Measurements from ENCODE around the gene COA4. TPM values are rescaled to one million over a fixed set of nuclear protein-coding genes. Genes with fewer than 3 reads are reported as not detected.

The COA4 gene
- total RNA-seq, 1 donor from 2014 or later: 79.8 TPM

DNA sequence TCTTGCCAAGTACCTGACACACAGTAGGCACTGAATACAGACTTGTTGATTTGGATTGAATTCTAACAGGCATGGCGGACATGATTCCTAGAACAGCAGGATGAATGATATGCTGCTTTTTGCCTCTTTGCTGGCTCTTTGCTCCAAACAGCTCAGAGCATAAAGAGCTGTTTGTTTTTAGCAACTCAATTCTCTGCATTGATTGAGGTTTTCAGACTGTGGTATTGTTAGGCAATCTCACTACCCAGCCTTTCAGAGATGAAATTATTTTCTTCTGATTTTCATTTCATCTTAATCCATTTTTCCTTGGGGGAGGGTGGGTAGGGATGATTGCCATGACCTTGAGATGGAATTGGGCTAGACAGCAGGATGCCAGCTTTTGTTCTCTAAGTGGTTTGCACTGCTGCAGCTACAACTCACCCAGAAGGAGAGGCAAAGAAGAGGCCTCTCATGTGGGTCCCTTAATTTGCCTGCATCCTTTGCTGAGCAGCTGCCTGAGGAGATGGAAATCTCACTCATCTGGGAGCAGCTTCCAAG, 20.5 kb downstream of the COA4 start:
- CTCF ChIA-PET: no interaction called here
- Mint-ChIP-seq H3K4me1 (no peaks in the 10 kb centered on the region), H3K36me3 (ENCODE audit: low read depth) (peaks cover 45% of the 10 kb centered on the region)

GRCh38 chr11:73854680-73855079, 22.0 kb downstream of the COA4 start:
- POLR2A ChIA-PET: no interaction called here
- no peak for DNase-seq
- no peak overlapping the region for H3K4me3 Mint-ChIP-seq
- no peaks in the 10 kb centered on the region for H3K4me1 Mint-ChIP-seq
- CTCF ChIA-PET: no interaction called here
- no peaks in the 10 kb centered on the region for H3K27me3 Mint-ChIP-seq
- peaks cover 38% of the 10 kb centered on the region for H3K36me3 Mint-ChIP-seq (ENCODE audit: low read depth)
- no peak for ATAC-seq (ENCODE audit: low read depth)
- no peaks in the 10 kb centered on the region for H3K9me3 Mint-ChIP-seq
- intact Hi-C loops (cut with micrococcal nuclease): no loop called here
- no peak overlapping the region for H3K27ac Mint-ChIP-seq
- TF ChIP-seq, protein P1, sequence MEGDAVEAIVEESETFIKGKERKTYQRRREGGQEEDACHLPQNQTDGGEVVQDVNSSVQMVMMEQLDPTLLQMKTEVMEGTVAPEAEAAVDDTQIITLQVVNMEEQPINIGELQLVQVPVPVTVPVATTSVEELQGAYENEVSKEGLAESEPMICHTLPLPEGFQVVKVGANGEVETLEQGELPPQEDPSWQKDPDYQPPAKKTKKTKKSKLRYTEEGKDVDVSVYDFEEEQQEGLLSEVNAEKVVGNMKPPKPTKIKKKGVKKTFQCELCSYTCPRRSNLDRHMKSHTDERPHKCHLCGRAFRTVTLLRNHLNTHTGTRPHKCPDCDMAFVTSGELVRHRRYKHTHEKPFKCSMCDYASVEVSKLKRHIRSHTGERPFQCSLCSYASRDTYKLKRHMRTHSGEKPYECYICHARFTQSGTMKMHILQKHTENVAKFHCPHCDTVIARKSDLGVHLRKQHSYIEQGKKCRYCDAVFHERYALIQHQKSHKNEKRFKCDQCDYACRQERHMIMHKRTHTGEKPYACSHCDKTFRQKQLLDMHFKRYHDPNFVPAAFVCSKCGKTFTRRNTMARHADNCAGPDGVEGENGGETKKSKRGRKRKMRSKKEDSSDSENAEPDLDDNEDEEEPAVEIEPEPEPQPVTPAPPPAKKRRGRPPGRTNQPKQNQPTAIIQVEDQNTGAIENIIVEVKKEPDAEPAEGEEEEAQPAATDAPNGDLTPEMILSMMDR (IDR thresholded peaks at IDR 0.05): no peak

More for the DNA sequence above, 20.5 kb downstream of the COA4 start:
- intact Hi-C loops (cut with micrococcal nuclease): no loop called here
- Mint-ChIP-seq H3K9me3 (no peaks in the 10 kb centered on the region), H3K27me3 (no peaks in the 10 kb centered on the region), H3K27ac (no peak overlapping the region), H3K4me3 (no peak overlapping the region)
- ATAC-seq (ENCODE audit: low read depth) (no peak), DNase-seq (no peak)
- TF ChIP-seq, protein P1 (IDR thresholded peaks at IDR 0.05): no peak
- POLR2A ChIA-PET: interaction anchor here (0.6 kb wide), 1 partner anchor 37 kb away, joined by 8 read pairs; no protein-coding TSS in a partner anchor

DNA sequence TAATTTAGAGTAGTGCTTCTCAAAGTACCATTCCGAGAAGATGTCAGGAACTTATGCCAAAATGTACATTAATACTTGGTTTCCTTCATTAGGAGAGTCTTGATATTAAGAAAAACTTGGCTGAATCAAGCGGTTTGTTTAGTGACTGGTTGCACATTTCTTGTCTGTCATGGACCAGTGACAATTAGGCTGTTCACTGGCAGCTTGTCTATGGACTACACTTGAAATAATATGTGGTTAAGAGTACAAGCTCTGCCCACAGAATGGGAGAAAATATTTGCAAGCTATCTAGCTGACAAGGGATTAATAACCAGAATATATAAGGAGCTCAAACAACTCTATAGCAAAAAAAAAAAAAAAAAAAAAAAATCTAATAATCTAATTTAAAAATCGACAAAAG, 24.6 kb downstream of the COA4 start:
- no peak overlapping the region for H3K27ac Mint-ChIP-seq
- no peaks in the 10 kb centered on the region for H3K27me3 Mint-ChIP-seq
- ChIA-PET CTCF (no interaction called here), POLR2A (no interaction called here)
- no peak overlapping the region for H3K4me3 Mint-ChIP-seq
- ATAC-seq (ENCODE audit: low read depth) (no peak), DNase-seq (no peak)
- no peaks in the 10 kb centered on the region for H3K4me1 Mint-ChIP-seq
- TF ChIP-seq, protein P1 (IDR thresholded peaks at IDR 0.05): no peak
- intact Hi-C loops (cut with micrococcal nuclease): no loop called here
- H3K36me3 Mint-ChIP-seq (ENCODE audit: low read depth): peaks cover 45% of the 10 kb centered on the region
- H3K9me3 Mint-ChIP-seq: no peaks in the 10 kb centered on the region

DNA sequence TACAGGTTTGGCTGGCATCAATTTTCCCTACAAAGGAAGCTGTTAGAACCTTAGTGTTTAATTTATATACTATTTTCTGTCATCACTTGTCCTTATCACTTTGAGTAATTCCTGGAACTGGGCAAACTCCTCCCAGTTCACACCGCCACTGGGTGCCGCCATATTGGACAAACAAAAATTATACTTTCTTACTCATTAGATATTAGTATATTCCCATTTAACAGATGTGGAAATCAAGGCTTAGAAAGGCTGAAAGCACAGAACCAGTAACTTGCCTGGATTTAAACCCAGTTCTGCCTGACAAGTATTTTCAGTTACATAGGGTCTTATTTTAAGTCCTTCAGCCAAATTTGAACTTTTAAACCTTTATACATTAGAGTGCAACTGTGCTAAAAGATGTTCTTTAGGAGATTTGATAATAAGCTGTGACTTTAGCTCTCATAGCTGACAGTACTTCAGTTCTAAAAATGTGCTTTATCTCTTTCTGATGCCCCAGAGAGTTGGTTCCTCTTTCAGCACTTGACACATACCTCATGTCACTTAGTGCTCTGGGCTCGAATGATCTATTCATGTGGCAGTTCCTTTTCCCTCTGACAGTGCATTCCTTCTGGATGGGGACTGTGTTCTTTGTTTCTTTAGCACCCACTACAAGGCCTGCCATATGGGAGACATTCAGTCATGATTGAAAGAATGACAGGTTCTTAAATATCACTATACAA, 25.4 kb downstream of the COA4 start:
- POLR2A ChIA-PET: no interaction called here
- TF ChIP-seq, protein P1 (IDR thresholded peaks at IDR 0.05): no peak
- Mint-ChIP-seq H3K36me3 (ENCODE audit: low read depth) (peaks cover 50% of the 10 kb centered on the region), H3K4me3 (no peak overlapping the region), H3K27me3 (no peaks in the 10 kb centered on the region), H3K4me1 (no peaks in the 10 kb centered on the region), H3K27ac (no peak overlapping the region), H3K9me3 (no peaks in the 10 kb centered on the region)
- no peak for DNase-seq
- CTCF ChIA-PET: no interaction called here
- no peak for ATAC-seq (ENCODE audit: low read depth)
- intact Hi-C loops (cut with micrococcal nuclease): no loop called here

DNA sequence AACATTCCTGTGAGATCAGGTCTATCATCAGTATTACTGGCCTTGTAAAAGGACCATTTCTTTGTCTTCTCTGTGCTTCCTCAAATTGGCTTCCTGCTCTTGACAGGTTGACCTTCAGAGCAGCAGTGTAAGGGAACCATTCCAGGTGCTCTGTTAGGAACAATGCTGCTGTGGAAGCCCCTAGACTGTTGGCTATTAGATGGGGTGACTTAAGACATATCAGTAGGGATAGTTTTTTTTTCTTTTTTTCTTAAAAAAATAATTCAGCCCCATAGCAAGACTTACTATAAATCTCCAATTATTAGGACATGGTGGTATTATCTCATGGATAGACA, 37.6 kb downstream of the COA4 start:
- Mint-ChIP-seq H3K27me3 (no peaks in the 10 kb centered on the region), H3K4me3 (no peak overlapping the region), H3K36me3 (ENCODE audit: low read depth) (peaks cover 36% of the 10 kb centered on the region), H3K4me1 (no peaks in the 10 kb centered on the region), H3K27ac (no peak overlapping the region), H3K9me3 (no peaks in the 10 kb centered on the region)
- TF ChIP-seq, protein P1 (IDR thresholded peaks at IDR 0.05): no peak
- ChIA-PET POLR2A (no interaction called here), CTCF (no interaction called here)
- no peak for DNase-seq
- no peak for ATAC-seq (ENCODE audit: low read depth)
- intact Hi-C loops (cut with micrococcal nuclease): no loop called here

Data from activated B cell treated with CpG ODN at 0.5 μM for 24 hours (primary cell).